Cardiac fibroblast (primary cell): ENCODE measurements around the gene TAF4B.
"Not testable (repeated sequence)": the region's sequence is repeated elsewhere in the genome, so short reads cannot be mapped to it uniquely, and the experiment has no call there.

Experiments
- DNase-seq, 2 donors: peaks; one replicate each; pipeline versions ENCODE4 v3.0.0 to v3.0.0-alpha.2; 2010; ENCODE audit warnings: low read depth in 2 of 2
- H3K4me3 ChIP-seq, 2 donors: replicated peaks in 1 of 2; 1 replicate in 1 of 2; 2 replicates in 1 of 2; pipeline ENCODE4 v1.5.1; 2011; ENCODE audit warnings: low read depth in 2 of 2, low read length in 2 of 2, mild to moderate bottlenecking in 2 of 2, moderate library complexity in 1 of 2
- TF ChIP-seq, protein P1 (sequence below): IDR thresholded peaks from one replicate; pipeline ENCODE4 v1.5.1; 2011; ENCODE audit warnings: low read depth, mild to moderate bottlenecking, low read length, inconsistent platforms

Gene TAF4B

GRCh38 chr18:26432651-26433424 lies 206.6 kb downstream of the TAF4B start:
- DNase-seq, result no peak
- H3K4me3 ChIP-seq, result no peak overlapping the region
- TF ChIP-seq, protein P1, sequence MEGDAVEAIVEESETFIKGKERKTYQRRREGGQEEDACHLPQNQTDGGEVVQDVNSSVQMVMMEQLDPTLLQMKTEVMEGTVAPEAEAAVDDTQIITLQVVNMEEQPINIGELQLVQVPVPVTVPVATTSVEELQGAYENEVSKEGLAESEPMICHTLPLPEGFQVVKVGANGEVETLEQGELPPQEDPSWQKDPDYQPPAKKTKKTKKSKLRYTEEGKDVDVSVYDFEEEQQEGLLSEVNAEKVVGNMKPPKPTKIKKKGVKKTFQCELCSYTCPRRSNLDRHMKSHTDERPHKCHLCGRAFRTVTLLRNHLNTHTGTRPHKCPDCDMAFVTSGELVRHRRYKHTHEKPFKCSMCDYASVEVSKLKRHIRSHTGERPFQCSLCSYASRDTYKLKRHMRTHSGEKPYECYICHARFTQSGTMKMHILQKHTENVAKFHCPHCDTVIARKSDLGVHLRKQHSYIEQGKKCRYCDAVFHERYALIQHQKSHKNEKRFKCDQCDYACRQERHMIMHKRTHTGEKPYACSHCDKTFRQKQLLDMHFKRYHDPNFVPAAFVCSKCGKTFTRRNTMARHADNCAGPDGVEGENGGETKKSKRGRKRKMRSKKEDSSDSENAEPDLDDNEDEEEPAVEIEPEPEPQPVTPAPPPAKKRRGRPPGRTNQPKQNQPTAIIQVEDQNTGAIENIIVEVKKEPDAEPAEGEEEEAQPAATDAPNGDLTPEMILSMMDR, result no peak

- no peak for DNase-seq
- H3K4me3 ChIP-seq, result no peak overlapping the region
Observed at GRCh38 chr18:26434887-26435286, 208.6 kb downstream of the TAF4B start.

GRCh38 chr18:26435415-26436095 lies 209.3 kb downstream of the TAF4B start:
- H3K4me3 ChIP-seq, result no peak overlapping the region
- TF ChIP-seq, protein P1, result no peak
- DNase-seq, result no peak

More at GRCh38 chr18:26434887-26435286, 208.6 kb downstream of the TAF4B start:
- TF ChIP-seq, protein P1, result no peak

GRCh38 chr18:26436176-26437051 lies 210.2 kb downstream of the TAF4B start:
- TF ChIP-seq, protein P1, result no peak
- peak; percentile 73 to 86 for DNase-seq
- H3K4me3 ChIP-seq, result no peak overlapping the region

DNA sequence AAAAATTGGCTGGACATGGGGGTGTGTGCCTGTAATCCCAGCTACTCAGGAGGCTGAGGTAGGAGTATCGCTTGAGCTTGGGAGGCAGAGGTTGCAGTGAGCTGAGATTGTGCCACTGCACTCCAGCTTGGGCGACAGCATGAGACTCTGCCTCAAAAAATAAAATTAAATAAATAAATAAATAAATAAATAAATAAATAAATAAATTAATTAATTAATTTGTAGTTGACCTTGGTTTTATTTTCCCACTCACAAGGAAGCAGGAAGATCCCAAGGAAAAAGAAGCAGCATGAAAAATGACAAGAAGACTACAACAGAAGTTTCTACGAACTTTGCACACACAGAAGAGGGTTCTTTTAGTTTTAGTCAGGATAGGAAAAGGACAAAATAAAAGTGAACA lies 211.4 kb downstream of the TAF4B start:
- DNase-seq, H3K4me3 ChIP-seq: not testable (repeated sequence)

GRCh38 chr18:26438980-26439379 lies 212.7 kb downstream of the TAF4B start:
- H3K4me3 ChIP-seq, result no peak overlapping the region
- no peak for DNase-seq
- TF ChIP-seq, protein P1, result no peak

DNA sequence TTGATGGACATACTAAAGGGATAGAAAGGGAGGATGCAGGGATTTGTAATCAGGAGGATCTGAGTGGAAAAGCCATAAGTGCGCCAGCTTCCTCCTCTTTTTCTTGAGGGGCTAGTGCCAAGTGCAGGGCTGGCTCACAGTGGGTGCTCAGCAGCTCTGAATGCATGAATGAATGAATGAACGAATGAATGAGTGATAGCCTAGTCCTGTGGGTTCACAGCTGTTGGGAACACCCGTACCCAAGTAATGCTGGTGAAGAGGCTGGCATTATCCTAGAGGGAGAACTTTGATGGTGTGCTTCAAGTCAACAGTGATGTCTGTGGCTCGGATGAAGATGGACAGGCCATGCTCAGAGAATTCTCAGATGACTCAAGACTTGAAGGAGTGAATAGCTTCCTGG lies 213.3 kb downstream of the TAF4B start:
- DNase-seq, result no peak
- H3K4me3 ChIP-seq, result no peak overlapping the region
- TF ChIP-seq, protein P1, result no peak
